Gastrocnemius medialis (tissue), 4 donors: ENCODE results near the gene INTS7. TPM values are rescaled to one million over a fixed set of nuclear protein-coding genes. Genes with fewer than 3 reads are reported as not detected.

Experiments
- ATAC-seq, 2 donors: fragments of 150-250 bp; one replicate each; pipeline ENCODE4 v1.9.1; 2016
- DNase-seq, 2 donors: peaks; one replicate each; pipeline ENCODE4 v3.0.0-alpha.2; 2019
- H3K27ac ChIP-seq, 4 donors: fragments of 200-600 bp; sonication (generic); 1 replicate in 1 of 4; 2 replicates in 3 of 4; pipeline ENCODE4 v1.5.1; 2016 to 2018; ENCODE audit warnings: mild to moderate bottlenecking in 2 of 4, moderate library complexity in 1 of 4
- H3K27me3 ChIP-seq, 3 donors: fragments of 200-600 bp; sonication (generic) in 2 of 3; 1 replicate in 1 of 3; 2 replicates in 2 of 3; pipeline versions ENCODE4 v1.5.1 to v1.6.0; 2016 to 2019; ENCODE audit warnings: mild to moderate bottlenecking in 1 of 3, moderate library complexity in 1 of 3
- H3K36me3 ChIP-seq, 2 donors: fragments of 200-600 bp; sonication (generic) in 1 of 2; one replicate each; pipeline ENCODE4 v1.5.1; 2017 to 2018
- H3K4me1 ChIP-seq, 2 donors: fragments of 200-600 bp; sonication (generic) in 1 of 2; one replicate each; pipeline ENCODE4 v1.5.1; 2016 to 2017; ENCODE audit warnings: mild to moderate bottlenecking in 2 of 2
- H3K4me3 ChIP-seq, 4 donors: fragments of 200-600 bp; sonication (generic) in 3 of 4; 1 replicate in 1 of 4; 2 replicates in 3 of 4; pipeline ENCODE4 v1.5.1; 2016 to 2019; ENCODE audit warnings: mild to moderate bottlenecking in 2 of 4
- H3K9me3 ChIP-seq, 3 donors: fragments of 200-600 bp; sonication (generic) in 2 of 3; 1 replicate in 1 of 3; 2 replicates in 2 of 3; pipeline ENCODE4 v1.5.1; 2016 to 2019
- POLR2A ChIP-seq, 2 donors: fragments of 450-650 bp; IDR thresholded peaks; one replicate each; pipeline ENCODE4 v1.6.1; 2017; ENCODE audit warnings: antibody characterized with exemption in 2 of 2, mild to moderate bottlenecking in 2 of 2, moderate library complexity in 2 of 2
- in situ Hi-C, 4 donors: fragments of 200-750 bp; cut with MboI; loops; one replicate each; pipeline versions ENCODE4 v1.15.0 to v1.8.0; 2017; ENCODE audit warnings: low sequenced_read_pairs in 4 of 4
- intact Hi-C: fragments of 100-400 bp; cut with DNase I; formaldehyde crosslinking; loops from one replicate; pipeline ENCODE4 v1.15.1; 2023; ENCODE audit warnings: low total_unique reads
- total RNA-seq, 4 donors: library from RNA; depleted of rRNA; stranded (reverse); fragments of >200 nt; gene quantifications; one replicate each; pipeline versions ENCODE4 v1.1.0 to v1.2.3, GENCODE V29; 2016
- TF ChIP-seq, protein P1 (sequence below), 5 experiments: fragments of 450-650 bp in 3 of 5; fragments of 200-600 bp in 2 of 5; sonication (generic) in 2 of 5; IDR thresholded peaks in 4 of 5; conservative IDR thresholded peaks in 1 of 5; 1 replicate in 4 of 5; 2 replicates in 1 of 5; pipeline ENCODE4 v1.5.1; 2016 to 2019; ENCODE audit warnings: antibody characterized with exemption in 5 of 5, mild to moderate bottlenecking in 3 of 5, moderate library complexity in 3 of 5

Gene INTS7
- total RNA-seq, 4 donors from 2014 or later: 4.0 to 8.0 (median 6.6) TPM

DNA sequence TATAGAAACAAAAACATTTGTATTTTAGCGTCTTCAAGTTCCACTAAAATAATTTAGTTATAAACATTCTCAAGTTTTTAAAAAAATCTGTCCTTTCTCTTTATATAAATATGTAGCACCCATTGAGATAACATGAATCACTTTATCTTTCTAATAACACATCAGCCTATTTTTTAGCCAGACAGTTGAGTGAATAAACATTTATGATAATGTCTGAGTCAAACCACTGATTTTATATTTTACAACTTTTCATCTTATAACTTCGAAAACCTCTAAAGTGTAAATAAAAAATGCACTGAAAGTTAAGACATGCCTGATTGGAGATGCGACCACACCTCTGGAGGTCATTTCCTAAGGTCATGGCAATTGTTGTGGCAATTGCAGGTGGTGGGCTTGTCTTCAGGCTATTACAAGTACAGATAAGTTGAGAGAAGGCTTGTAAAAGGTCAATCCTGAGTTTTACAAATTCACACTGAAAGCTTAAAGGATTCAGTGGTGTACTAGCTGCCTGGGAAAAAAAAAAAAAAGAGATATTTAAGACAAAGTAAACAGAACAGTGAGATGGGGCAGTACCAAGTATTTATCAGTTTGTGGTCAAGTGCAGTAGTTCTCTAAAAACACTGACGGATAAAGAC lies 67.0 kb downstream of the INTS7 start:
- Histone ChIP-seq H3K4me1 (no peaks in the 10 kb centered on the region), H3K9me3 (no peaks in the 10 kb centered on the region), H3K4me3 (no peak overlapping the region), H3K27me3 (no peaks in the 10 kb centered on the region), H3K27ac (no peak overlapping the region), H3K36me3 (no peaks in the 10 kb centered on the region)
- in situ Hi-C loops (no loop called here), intact Hi-C loops (no loop called here)
- no peak for ATAC-seq
- no peak for TF ChIP-seq POLR2A (IDR thresholded peaks at IDR 0.05)
- TF ChIP-seq, protein P1, sequence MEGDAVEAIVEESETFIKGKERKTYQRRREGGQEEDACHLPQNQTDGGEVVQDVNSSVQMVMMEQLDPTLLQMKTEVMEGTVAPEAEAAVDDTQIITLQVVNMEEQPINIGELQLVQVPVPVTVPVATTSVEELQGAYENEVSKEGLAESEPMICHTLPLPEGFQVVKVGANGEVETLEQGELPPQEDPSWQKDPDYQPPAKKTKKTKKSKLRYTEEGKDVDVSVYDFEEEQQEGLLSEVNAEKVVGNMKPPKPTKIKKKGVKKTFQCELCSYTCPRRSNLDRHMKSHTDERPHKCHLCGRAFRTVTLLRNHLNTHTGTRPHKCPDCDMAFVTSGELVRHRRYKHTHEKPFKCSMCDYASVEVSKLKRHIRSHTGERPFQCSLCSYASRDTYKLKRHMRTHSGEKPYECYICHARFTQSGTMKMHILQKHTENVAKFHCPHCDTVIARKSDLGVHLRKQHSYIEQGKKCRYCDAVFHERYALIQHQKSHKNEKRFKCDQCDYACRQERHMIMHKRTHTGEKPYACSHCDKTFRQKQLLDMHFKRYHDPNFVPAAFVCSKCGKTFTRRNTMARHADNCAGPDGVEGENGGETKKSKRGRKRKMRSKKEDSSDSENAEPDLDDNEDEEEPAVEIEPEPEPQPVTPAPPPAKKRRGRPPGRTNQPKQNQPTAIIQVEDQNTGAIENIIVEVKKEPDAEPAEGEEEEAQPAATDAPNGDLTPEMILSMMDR (IDR thresholded peaks at IDR 0.05 in 4 of 5, conservative IDR thresholded peaks at IDR 0.05 in 1 of 5): no peak
- DNase-seq: no peak

GRCh38 chr1:211967704-211968103 lies 67.7 kb downstream of the INTS7 start:
- no peak for DNase-seq
- Histone ChIP-seq H3K4me1 (no peaks in the 10 kb centered on the region), H3K4me3 (no peak overlapping the region), H3K36me3 (no peaks in the 10 kb centered on the region), H3K27ac (no peak overlapping the region), H3K9me3 (no peaks in the 10 kb centered on the region), H3K27me3 (no peaks in the 10 kb centered on the region)
- intact Hi-C loops (no loop called here), in situ Hi-C loops (no loop called here)
- TF ChIP-seq, protein P1 (IDR thresholded peaks at IDR 0.05 in 4 of 5, conservative IDR thresholded peaks at IDR 0.05 in 1 of 5): no peak
- TF ChIP-seq POLR2A (IDR thresholded peaks at IDR 0.05): no peak
- ATAC-seq: no peak

- no peak overlapping the region for H3K27ac ChIP-seq
These were observed 70.1 kb downstream of the INTS7 start for GRCh38 chr1:211965108-211965805.

DNA sequence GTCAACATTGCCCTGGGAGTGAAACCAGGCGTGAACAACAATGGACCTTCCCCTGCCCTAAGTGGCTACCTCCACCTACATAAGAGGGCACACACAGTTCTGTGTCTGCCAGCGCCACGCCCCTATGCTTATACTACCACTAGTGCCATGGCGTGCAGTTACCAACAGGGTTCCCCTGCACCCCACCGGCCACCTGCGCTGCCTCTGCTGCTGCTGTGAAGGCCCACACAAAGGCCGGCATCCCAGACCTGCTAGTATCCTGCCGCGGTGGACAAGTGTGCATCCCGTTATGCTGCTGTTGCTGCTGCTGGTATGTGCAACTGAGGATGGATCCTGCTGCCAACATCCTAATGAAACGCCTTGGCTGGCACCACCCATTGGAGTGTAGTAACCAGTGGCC lies 75.7 kb downstream of the INTS7 start:
- TF ChIP-seq, protein P1 (IDR thresholded peaks at IDR 0.05 in 4 of 5, conservative IDR thresholded peaks at IDR 0.05 in 1 of 5): no peak
- TF ChIP-seq POLR2A (IDR thresholded peaks at IDR 0.05): no peak
- DNase-seq (no peak), ATAC-seq (no peak)
- Histone ChIP-seq H3K27ac (no peak overlapping the region), H3K4me1 (no peaks in the 10 kb centered on the region), H3K36me3 (peaks cover 0 to 9% of the 10 kb centered on the region in 2 donors), H3K9me3 (no peaks in the 10 kb centered on the region), H3K4me3 (no peak overlapping the region), H3K27me3 (no peaks in the 10 kb centered on the region)
- intact Hi-C loops (no loop called here), in situ Hi-C loops (no loop called here)

More at GRCh38 chr1:211965108-211965805, 70.1 kb downstream of the INTS7 start:
- TF ChIP-seq POLR2A (IDR thresholded peaks at IDR 0.05): no peak
- TF ChIP-seq, protein P1 (IDR thresholded peaks at IDR 0.05 in 4 of 5, conservative IDR thresholded peaks at IDR 0.05 in 1 of 5): no peak
- H3K36me3 ChIP-seq: no peaks in the 10 kb centered on the region
- H3K9me3 ChIP-seq: no peaks in the 10 kb centered on the region
- no peaks in the 10 kb centered on the region for H3K27me3 ChIP-seq
- in situ Hi-C loops: no loop called here
- intact Hi-C loops: no loop called here
- no peak for ATAC-seq
- no peak for DNase-seq
- no peak overlapping the region for H3K4me3 ChIP-seq
- H3K4me1 ChIP-seq: no peaks in the 10 kb centered on the region
